Activated CD4-positive, alpha-beta T cell treated with anti-CD3 and anti-CD28 coated beads, Interleukin-2, amount 10 ng/mL, durations not matched to agents 24 days and 14 days (primary cell): Measurements from ENCODE around the gene RAB3GAP2. TPM values are rescaled to one million over a fixed set of nuclear protein-coding genes. Genes with fewer than 3 reads are reported as not detected.
A peak's percentile ranks its signal among the peaks of the same experiment; 100 is the strongest.

Source experiments
- DNase-seq: peaks from one replicate; pipeline ENCODE4 v3.0.0; 2022
- H3K27ac Mint-ChIP-seq: one replicate; pipeline ENCODE4 v1.8.0; 2022; ENCODE audit warnings: mild to moderate bottlenecking, mixed read lengths
- H3K27me3 Mint-ChIP-seq: one replicate; pipeline ENCODE4 v1.8.0; 2022; ENCODE audit warnings: mixed read lengths
- H3K36me3 Mint-ChIP-seq: one replicate; pipeline ENCODE4 v1.8.0; 2022; ENCODE audit warnings: low read depth, mild to moderate bottlenecking, mixed read lengths
- H3K4me1 Mint-ChIP-seq: one replicate; pipeline ENCODE4 v1.8.0; 2021; ENCODE audit warnings: mixed read lengths
- H3K4me3 Mint-ChIP-seq: one replicate; pipeline ENCODE4 v1.8.0; 2022; ENCODE audit warnings: mild to moderate bottlenecking, moderate library complexity, mixed read lengths
- H3K9me3 Mint-ChIP-seq: one replicate; pipeline ENCODE4 v1.8.0; 2021; ENCODE audit warnings: mixed read lengths
- intact Hi-C: fragments of 100-400 bp; cut with micrococcal nuclease; formaldehyde crosslinking; loops from one replicate; pipeline ENCODE4 v1.15.1; 2023
- total RNA-seq: library from RNA; stranded (reverse); gene quantifications from 2 replicates; pipeline ENCODE4 v1.2.3, GENCODE V29; 2022

Gene RAB3GAP2
- total RNA-seq, 1 donor from 2014 or later: 55.0 TPM

- Mint-ChIP-seq H3K27me3 (no peaks in the 10 kb centered on the region), H3K4me3 (no peak overlapping the region)
Observed at GRCh38 chr1:220156620-220157146, 115.6 kb downstream of the RAB3GAP2 start.

DNA sequence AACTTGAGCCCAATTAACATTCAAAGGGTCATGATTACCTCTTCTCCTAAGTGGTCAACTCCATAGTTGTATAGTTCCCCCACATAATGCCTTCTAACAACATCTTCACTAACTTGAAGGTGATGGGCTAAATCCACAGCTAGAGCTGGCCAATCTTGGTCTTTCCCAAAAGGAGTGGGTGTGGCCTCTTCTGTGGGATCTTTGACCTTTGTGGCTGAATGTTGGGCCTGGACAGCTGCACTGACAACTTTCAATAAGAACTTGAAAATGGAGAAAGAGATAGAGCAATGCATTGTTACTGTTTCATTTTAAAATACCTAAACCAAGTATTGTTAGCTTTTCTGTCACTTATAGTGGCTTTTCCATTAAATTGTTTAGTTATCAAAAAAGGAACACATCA, 119.1 kb downstream of the RAB3GAP2 start:
- no peaks in the 10 kb centered on the region for H3K9me3 Mint-ChIP-seq
- peaks cover 43% of the 10 kb centered on the region for H3K36me3 Mint-ChIP-seq
- intact Hi-C loops: no loop called here
- peak overlapping the region; percentile 41 for H3K27ac Mint-ChIP-seq
- peaks cover 11% of the 10 kb centered on the region for H3K4me1 Mint-ChIP-seq
- no peaks in the 10 kb centered on the region for H3K27me3 Mint-ChIP-seq
- H3K4me3 Mint-ChIP-seq: no peak overlapping the region
- no peak for DNase-seq

More at GRCh38 chr1:220156620-220157146, 115.6 kb downstream of the RAB3GAP2 start:
- intact Hi-C loops: no loop called here
- H3K4me1 Mint-ChIP-seq: peaks cover 20% of the 10 kb centered on the region
- no peaks in the 10 kb centered on the region for H3K9me3 Mint-ChIP-seq
- no peak for DNase-seq
- peaks cover 56% of the 10 kb centered on the region for H3K36me3 Mint-ChIP-seq
- H3K27ac Mint-ChIP-seq: peak overlapping the region; percentile 42

GRCh38 chr1:220151454-220151853, 120.8 kb downstream of the RAB3GAP2 start:
- Mint-ChIP-seq H3K4me3 (no peak overlapping the region), H3K4me1 (peaks cover 1% of the 10 kb centered on the region), H3K36me3 (peaks cover 37% of the 10 kb centered on the region), H3K9me3 (no peaks in the 10 kb centered on the region), H3K27ac (no peak overlapping the region), H3K27me3 (no peaks in the 10 kb centered on the region)
- intact Hi-C loops: no loop called here
- DNase-seq: no peak

GRCh38 chr1:220149742-220150141, 122.5 kb downstream of the RAB3GAP2 start:
- intact Hi-C loops: no loop called here
- DNase-seq: no peak
- peaks cover 3% of the 10 kb centered on the region for H3K4me1 Mint-ChIP-seq
- H3K27me3 Mint-ChIP-seq: no peaks in the 10 kb centered on the region
- H3K36me3 Mint-ChIP-seq: peaks cover 40% of the 10 kb centered on the region
- no peak overlapping the region for H3K27ac Mint-ChIP-seq
- no peak overlapping the region for H3K4me3 Mint-ChIP-seq
- H3K9me3 Mint-ChIP-seq: no peaks in the 10 kb centered on the region

GRCh38 chr1:220144051-220144450, 128.2 kb downstream of the RAB3GAP2 start:
- peaks cover 49% of the 10 kb centered on the region for H3K36me3 Mint-ChIP-seq
- no peak overlapping the region for H3K4me3 Mint-ChIP-seq
- DNase-seq: no peak
- no peak overlapping the region for H3K27ac Mint-ChIP-seq
- H3K9me3 Mint-ChIP-seq: no peaks in the 10 kb centered on the region
- peaks cover 3% of the 10 kb centered on the region for H3K4me1 Mint-ChIP-seq
- H3K27me3 Mint-ChIP-seq: no peaks in the 10 kb centered on the region
- intact Hi-C loops: no loop called here

DNA sequence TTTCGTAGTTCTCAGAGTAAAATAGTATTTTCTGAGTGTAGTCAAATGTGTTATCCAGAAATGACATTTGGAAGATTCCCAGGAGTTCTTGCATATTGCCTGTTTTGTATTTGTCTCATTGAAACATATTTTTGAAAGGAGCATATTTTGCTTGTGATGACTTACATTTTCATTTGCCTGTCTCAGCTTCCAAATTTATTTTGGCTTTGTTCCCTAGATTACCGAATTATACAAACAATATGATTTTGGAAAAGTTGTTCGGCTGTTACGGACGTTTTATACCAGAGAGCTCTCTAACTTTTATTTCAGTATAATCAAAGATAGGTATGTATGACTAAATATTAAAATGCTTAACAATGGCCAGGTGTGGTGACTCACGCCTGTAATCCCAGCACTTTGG, 132.3 kb downstream of the RAB3GAP2 start:
- H3K4me1 Mint-ChIP-seq: peaks cover 9% of the 10 kb centered on the region

DNA sequence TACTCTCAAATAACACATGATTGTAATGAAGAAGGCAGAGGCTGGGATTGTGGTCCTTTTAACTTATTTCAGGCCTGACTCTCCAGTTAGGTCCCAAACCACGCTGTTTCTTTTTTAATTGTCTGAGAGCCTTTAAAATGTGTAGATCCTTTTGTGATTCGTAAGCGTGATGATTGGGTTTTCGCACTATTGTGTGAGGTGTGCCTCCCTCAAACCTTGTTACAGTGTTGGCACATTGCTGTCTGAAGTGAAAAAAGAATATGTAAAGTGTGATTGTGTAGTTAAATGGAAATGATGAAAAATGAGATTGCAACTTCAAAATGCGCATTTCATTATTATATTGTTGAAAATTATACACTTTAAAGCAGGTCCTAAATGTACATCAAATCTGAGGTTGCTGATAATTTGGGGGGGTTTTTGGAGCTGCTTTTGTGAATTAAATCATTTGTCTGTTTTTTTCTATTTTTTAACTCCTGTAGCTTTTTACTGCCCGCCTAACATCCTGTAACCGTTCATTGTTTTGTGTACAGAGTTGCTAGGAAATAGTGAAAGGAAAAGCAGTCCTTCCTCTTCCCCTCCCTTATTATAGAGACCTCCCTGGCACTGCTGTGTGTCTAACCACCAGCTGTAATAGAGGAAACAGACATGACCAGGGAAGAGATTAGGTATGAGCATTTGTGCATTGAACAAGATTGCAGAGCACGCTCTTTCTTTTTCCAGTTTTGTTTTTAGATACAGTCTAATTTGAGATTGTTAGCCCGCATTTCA, 135.1 kb downstream of the RAB3GAP2 start:
- peak; percentile 67 for DNase-seq
- Mint-ChIP-seq H3K36me3 (peaks cover 48% of the 10 kb centered on the region), H3K9me3 (no peaks in the 10 kb centered on the region), H3K27me3 (no peaks in the 10 kb centered on the region), H3K4me1 (peaks cover 14% of the 10 kb centered on the region), H3K27ac (peak overlapping the region; percentile 63), H3K4me3 (peak overlapping the region; percentile 15)
- intact Hi-C loops: no loop called here

More for the DNA sequence above, 132.3 kb downstream of the RAB3GAP2 start:
- Mint-ChIP-seq H3K36me3 (peaks cover 48% of the 10 kb centered on the region), H3K4me3 (no peak overlapping the region), H3K27ac (no peak overlapping the region), H3K27me3 (no peaks in the 10 kb centered on the region), H3K9me3 (no peaks in the 10 kb centered on the region)
- DNase-seq: no peak
- intact Hi-C loops: no loop called here

- Mint-ChIP-seq H3K36me3 (peaks cover 43% of the 10 kb centered on the region), H3K4me3 (no peak overlapping the region), H3K27ac (peak overlapping the region; percentile 72), H3K4me1 (peaks cover 16% of the 10 kb centered on the region), H3K27me3 (no peaks in the 10 kb centered on the region), H3K9me3 (no peaks in the 10 kb centered on the region)
- no peak for DNase-seq
- intact Hi-C loops: no loop called here
Observed at GRCh38 chr1:220135755-220136154, 136.5 kb downstream of the RAB3GAP2 start.

- Mint-ChIP-seq H3K36me3 (peaks cover 49% of the 10 kb centered on the region), H3K4me1 (peaks cover 9% of the 10 kb centered on the region), H3K27ac (no peak overlapping the region), H3K9me3 (no peaks in the 10 kb centered on the region), H3K27me3 (no peaks in the 10 kb centered on the region), H3K4me3 (no peak overlapping the region)
- intact Hi-C loops: no loop called here
- DNase-seq: no peak
Observed at GRCh38 chr1:220129479-220130210, 142.6 kb downstream of the RAB3GAP2 start.

GRCh38 chr1:220127076-220127475, 145.2 kb downstream of the RAB3GAP2 start:
- Mint-ChIP-seq H3K36me3 (peaks cover 39% of the 10 kb centered on the region), H3K27ac (no peak overlapping the region), H3K4me1 (peaks cover 11% of the 10 kb centered on the region), H3K27me3 (no peaks in the 10 kb centered on the region), H3K4me3 (no peak overlapping the region), H3K9me3 (no peaks in the 10 kb centered on the region)
- DNase-seq: peak; percentile 10
- intact Hi-C loops: no loop called here

GRCh38 chr1:220124542-220124941, 147.7 kb downstream of the RAB3GAP2 start:
- intact Hi-C loops: no loop called here
- no peak overlapping the region for H3K4me3 Mint-ChIP-seq
- H3K36me3 Mint-ChIP-seq: peaks cover 29% of the 10 kb centered on the region
- peak; percentile 41 for DNase-seq
- H3K4me1 Mint-ChIP-seq: peaks cover 10% of the 10 kb centered on the region
- H3K9me3 Mint-ChIP-seq: no peaks in the 10 kb centered on the region
- H3K27me3 Mint-ChIP-seq: no peaks in the 10 kb centered on the region
- peak overlapping the region; percentile 13 for H3K27ac Mint-ChIP-seq

DNA sequence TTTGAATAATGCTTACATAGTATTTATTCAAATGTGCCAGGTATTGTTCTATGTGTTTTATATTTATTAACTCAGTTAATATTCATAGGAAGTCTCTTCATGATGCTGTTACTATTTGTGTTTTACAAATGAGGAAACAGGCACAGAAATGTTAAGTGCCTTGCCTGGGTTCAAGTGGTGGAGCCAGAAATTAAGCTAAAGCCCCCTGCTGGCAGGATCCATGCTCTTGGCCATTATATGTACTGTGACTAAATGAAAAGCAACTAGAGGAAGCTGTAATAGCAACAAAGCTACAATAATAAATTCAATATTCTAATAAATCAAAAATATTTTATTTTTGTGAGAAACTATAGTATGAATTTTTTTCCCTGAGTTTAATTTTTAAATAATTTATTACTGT, 148.4 kb downstream of the RAB3GAP2 start:
- Mint-ChIP-seq H3K9me3 (no peaks in the 10 kb centered on the region), H3K27me3 (no peaks in the 10 kb centered on the region), H3K4me1 (peaks cover 10% of the 10 kb centered on the region), H3K36me3 (peaks cover 26% of the 10 kb centered on the region), H3K4me3 (no peak overlapping the region), H3K27ac (no peak overlapping the region)
- intact Hi-C loops: no loop called here
- peak; percentile 64 for DNase-seq

- no peaks in the 10 kb centered on the region for H3K9me3 Mint-ChIP-seq
- intact Hi-C loops: no loop called here
- peaks cover 23% of the 10 kb centered on the region for H3K36me3 Mint-ChIP-seq
- DNase-seq: no peak
- no peak overlapping the region for H3K27ac Mint-ChIP-seq
- peaks cover 10% of the 10 kb centered on the region for H3K4me1 Mint-ChIP-seq
- H3K4me3 Mint-ChIP-seq: no peak overlapping the region
- no peaks in the 10 kb centered on the region for H3K27me3 Mint-ChIP-seq
Observed at GRCh38 chr1:220123066-220123465, 149.2 kb downstream of the RAB3GAP2 start.
